Astrocyte of the spinal cord (primary cell): ENCODE data around the gene AZU1.

Source experiments
- DNase-seq: peaks from one replicate; pipeline ENCODE4 v3.0.0; 2011; ENCODE audit warnings: low read depth, low spot score
- H3K4me3 ChIP-seq: 2 replicates; pipeline ENCODE4 v1.5.1; 2011; ENCODE audit warnings: low read depth, mild to moderate bottlenecking, low read length, moderate library complexity
- CTCF ChIP-seq: IDR thresholded peaks from 2 replicates; pipeline ENCODE4 v1.5.1; 2012; ENCODE audit warnings: low read depth, mild to moderate bottlenecking, low read length, inconsistent platforms
- in situ Hi-C: cut with HindIII; loops from 2 replicates; pipeline ENCODE4 v1.10.0; 2017; ENCODE audit warnings: low sequenced_read_pairs

The AZU1 gene

GRCh38 chr19:858284-858683 is 30.6 kb downstream of the AZU1 start:
- in situ Hi-C loops: no loop called here
- no peak for TF ChIP-seq CTCF
- no peak overlapping the region for H3K4me3 ChIP-seq
- DNase-seq: no peak

GRCh38 chr19:858868-859843 is 31.5 kb downstream of the AZU1 start, which contains the start of gene CFD:
Gene CFD (plus strand): TSS chr19:859664. CDS start chr19:859690, 26 bp downstream.
- in situ Hi-C loops: no loop called here

GRCh38 chr19:861141-861755 is 33.6 kb downstream of the AZU1 start:
- in situ Hi-C loops: no loop called here
- DNase-seq: no peak
- H3K4me3 ChIP-seq: no peak overlapping the region
- TF ChIP-seq CTCF: no peak

More at GRCh38 chr19:858868-859843, 31.5 kb downstream of the AZU1 start, which contains the start of gene CFD:
- no peak within 1 kb of the TSS for H3K4me3 ChIP-seq
- no peak for DNase-seq
- TF ChIP-seq CTCF: no peak

GRCh38 chr19:861756-862580 is 34.3 kb downstream of the AZU1 start:
- TF ChIP-seq CTCF: peak; percentile 21
- peak; percentile 23 for DNase-seq
- no peak overlapping the region for H3K4me3 ChIP-seq
- in situ Hi-C loops: no loop called here

DNA sequence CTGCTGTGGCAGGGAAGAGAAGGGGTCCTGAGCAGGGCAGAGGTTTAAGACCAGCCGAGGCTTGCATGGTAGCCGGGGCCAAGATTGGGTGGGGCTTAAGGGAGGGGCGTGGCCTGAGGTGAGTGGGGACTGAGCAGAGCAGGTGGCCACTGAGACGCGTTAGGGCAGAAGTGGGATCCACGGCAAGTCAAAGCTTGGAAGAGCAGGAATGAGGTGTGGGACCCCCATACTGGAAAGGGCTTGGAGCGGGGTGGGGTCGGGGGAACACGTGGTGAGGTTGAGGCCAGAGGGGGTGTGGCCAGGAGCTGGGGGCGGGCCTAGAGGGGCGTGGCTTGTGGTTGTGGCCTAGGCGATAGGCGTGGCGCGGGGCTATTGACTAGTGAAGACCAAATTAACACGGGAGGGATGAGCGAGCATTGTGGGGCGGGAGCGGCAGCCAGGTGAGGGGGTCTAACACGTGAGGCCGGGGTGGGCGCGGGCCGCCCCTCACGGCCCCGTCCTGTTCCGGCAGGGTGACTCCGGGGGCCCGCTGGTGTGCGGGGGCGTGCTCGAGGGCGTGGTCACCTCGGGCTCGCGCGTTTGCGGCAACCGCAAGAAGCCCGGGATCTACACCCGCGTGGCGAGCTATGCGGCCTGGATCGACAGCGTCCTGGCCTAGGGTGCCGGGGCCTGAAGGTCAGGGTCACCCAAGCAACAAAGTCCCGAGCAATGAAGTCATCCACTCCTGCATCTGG is 35.1 kb downstream of the AZU1 start:
- peak; percentile 36 for DNase-seq
- no peak overlapping the region for H3K4me3 ChIP-seq
- in situ Hi-C loops: no loop called here
- no peak for TF ChIP-seq CTCF

- in situ Hi-C loops: no loop called here
- no peak overlapping the region for H3K4me3 ChIP-seq
- DNase-seq: no peak
- no peak for TF ChIP-seq CTCF
These were observed 35.6 kb downstream of the AZU1 start for GRCh38 chr19:863315-863620.
